B cell (primary cell): ENCODE data around the gene VWA5B2. TPM values are rescaled to one million over a fixed set of nuclear protein-coding genes. Genes with fewer than 3 reads are reported as not detected.

Experiments used
- ATAC-seq: fragments of 200-7000 bp; cut with Tn5 transposase; one replicate; pipeline ENCODE4 v1.10.0; 2021; ENCODE audit warnings: low read depth, mild to moderate bottlenecking, moderate number of reproducible peaks, moderate library complexity
- CTCF ChIA-PET: fragments of 350-600 bp; sonication (Branson Sonifier 250); formaldehyde crosslinking; loops from one replicate; lab custom pipeline; 2021; ENCODE audit warnings: antibody characterized with exemption, inconsistent platforms; lab: Charles Lee
- POLR2A ChIA-PET: fragments of 350-600 bp; sonication (Branson Sonifier 250); formaldehyde crosslinking; loops from one replicate; lab custom pipeline; 2021; ENCODE audit warnings: antibody characterized with exemption; lab: Charles Lee
- DNase-seq: peaks from one replicate; pipeline ENCODE4 v3.0.0; 2013
- H2AFZ ChIP-seq: 2 replicates; pipeline ENCODE4 v1.6.1; 2012; ENCODE audit warnings: mild to moderate bottlenecking, low read depth, low read length; ENCODE audit not compliant: insufficient read depth, poor library complexity, severe bottlenecking
- H3K27ac ChIP-seq, 2 donors: 1 replicate in 1 of 2; 2 replicates in 1 of 2; pipeline ENCODE4 v1.5.1; 2012 to 2013; ENCODE audit warnings: low read length in 2 of 2, mild to moderate bottlenecking in 2 of 2, moderate library complexity in 1 of 2
- H3K27me3 ChIP-seq, 4 experiments: fragments of 200-600 bp in 1 of 4; sonication (generic) in 1 of 4; replicated peaks in 1 of 4; 1 replicate in 2 of 4; 2 replicates in 2 of 4; pipeline versions ENCODE4 v1.6.1 to v1.7.0; 2013 to 2016; ENCODE audit warnings: low read length in 3 of 4, mild to moderate bottlenecking in 2 of 4, mixed read lengths in 1 of 4, moderate library complexity in 1 of 4; ENCODE audit not compliant: insufficient read depth in 4 of 4, control insufficient read depth in 3 of 4; ENCODE audit errors: control extremely low read depth in 1 of 4
- H3K36me3 ChIP-seq, 2 experiments: replicated peaks in 1 of 2; 1 replicate in 1 of 2; 2 replicates in 1 of 2; pipeline versions ENCODE4 v1.6.1 to v1.7.1; 2013; ENCODE audit warnings: low read length in 1 of 2; ENCODE audit not compliant: insufficient read depth in 2 of 2, control insufficient read depth in 1 of 2; ENCODE audit errors: control extremely low read depth in 1 of 2, extremely low read depth in 1 of 2
- H3K4me1 ChIP-seq, 2 donors: fragments of 200-600 bp in 1 of 2; sonication (generic) in 1 of 2; 1 replicate in 1 of 2; 2 replicates in 1 of 2; pipeline versions ENCODE4 v1.5.1 to v1.6.1; 2013 to 2017; ENCODE audit warnings: low read length in 2 of 2; ENCODE audit not compliant: control insufficient read depth in 2 of 2, insufficient read depth in 2 of 2
- H3K4me2 ChIP-seq: replicated peaks from 2 replicates; pipeline ENCODE3; 2012; ENCODE audit warnings: mild to moderate bottlenecking, low read depth, low read length; ENCODE audit not compliant: poor library complexity, severe bottlenecking
- H3K4me3 ChIP-seq, 5 experiments: fragments of 200-600 bp in 1 of 5; sonication (generic) in 1 of 5; 1 replicate in 3 of 5; 2 replicates in 2 of 5; pipeline versions ENCODE4 v1.5.1 to v1.7.0; 2011 to 2016; ENCODE audit warnings: low read length in 4 of 5, mild to moderate bottlenecking in 4 of 5, low read depth in 2 of 5, control low read depth in 1 of 5, moderate library complexity in 1 of 5; ENCODE audit not compliant: insufficient read depth in 1 of 5; ENCODE audit errors: control extremely low read depth in 1 of 5, extremely low read depth in 1 of 5
- H3K79me2 ChIP-seq: fragments of 200-600 bp; sonication (generic); one replicate; pipeline ENCODE4 v1.6.0; 2016; ENCODE audit warnings: low read length; ENCODE audit not compliant: control insufficient read depth, insufficient read depth
- H3K9ac ChIP-seq: fragments of 200-600 bp; sonication (generic); 2 replicates; pipeline ENCODE4 v1.6.1; 2017; ENCODE audit warnings: mild to moderate bottlenecking, low read length, moderate library complexity
- H3K9me3 ChIP-seq, 3 donors: one replicate each; pipeline versions ENCODE4 v1.6.1 to v1.7.1; 2013; ENCODE audit warnings: low read length in 2 of 3; ENCODE audit not compliant: control insufficient read depth in 2 of 3, insufficient read depth in 1 of 3; ENCODE audit errors: control extremely low read depth in 1 of 3
- H4K20me1 ChIP-seq: 2 replicates; pipeline ENCODE4 v1.6.0; 2012; ENCODE audit warnings: mild to moderate bottlenecking, low read length; ENCODE audit not compliant: insufficient read depth, control insufficient read depth, poor library complexity, severe bottlenecking
- H3K27ac Mint-ChIP-seq: one replicate; pipeline ENCODE4 v1.8.0; 2021; ENCODE audit warnings: mixed read lengths
- H3K27me3 Mint-ChIP-seq: one replicate; pipeline ENCODE4 v1.8.0; 2021; ENCODE audit warnings: mixed read lengths
- H3K4me1 Mint-ChIP-seq: one replicate; pipeline ENCODE4 v1.8.0; 2021; ENCODE audit warnings: mixed read lengths
- H3K4me3 Mint-ChIP-seq: one replicate; pipeline ENCODE4 v1.8.0; 2021; ENCODE audit warnings: mixed read lengths
- H3K9me3 Mint-ChIP-seq: one replicate; pipeline ENCODE4 v1.8.0; 2022; ENCODE audit warnings: mixed read lengths; ENCODE audit not compliant: insufficient read depth
- EZH2 ChIP-seq: IDR thresholded peaks from 2 replicates; pipeline ENCODE4 v1.6.1; 2012; ENCODE audit warnings: borderline replicate concordance, low read depth, mild to moderate bottlenecking, moderate library complexity, low read length; ENCODE audit not compliant: insufficient read depth, poor library complexity, severe bottlenecking
- WGBS: methylation state at CpG from one replicate; pipeline ENCODE4 v1.1.5; 2013; ENCODE audit warnings: missing lambda C conversion rate; ENCODE audit not compliant: insufficient coverage; 5-methylcytosine and 5-hydroxymethylcytosine counted together
- intact Hi-C: fragments of 100-400 bp; cut with micrococcal nuclease; formaldehyde crosslinking; loops from one replicate; pipeline ENCODE4 v1.10.0; 2022
- polyA plus RNA-seq: library from polyadenylated mRNA; depleted of rRNA; stranded (reverse); fragments of >200 nt; gene quantifications from 2 replicates; pipeline ENCODE4 v1.2.3, GENCODE V29; 2012
- total RNA-seq, 2 donors: library from RNA; stranded (reverse); fragments of 120-200 nt in 1 of 2; gene quantifications; 1 replicate in 1 of 2; 2 replicates in 1 of 2; pipeline versions ENCODE4 v1.2.3 to v1.2.4, GENCODE V29; 2013 to 2022
- TF ChIP-seq, protein P1 (sequence below): fragments of 200-600 bp; IDR thresholded peaks from one replicate; pipeline ENCODE4 v1.8.0; 2022; ENCODE audit warnings: antibody characterized with exemption, mild to moderate bottlenecking

The VWA5B2 gene
- total and polyA plus RNA-seq, 2 donors (not counting 1 experiment from before 2014, with no cell fraction given): 0.10 to 0.37 TPM

- H3K27ac Mint-ChIP-seq: no peak overlapping the region
- ATAC-seq (no peak), DNase-seq (no peak)
- no peaks in the 10 kb centered on the region for H4K20me1 ChIP-seq
- H3K4me1 Mint-ChIP-seq: peaks cover 2% of the 10 kb centered on the region
- no peak overlapping the region for H3K4me3 ChIP-seq
- H3K79me2 ChIP-seq: no peaks in the 10 kb centered on the region
- intact Hi-C loops: no loop called here
- no peaks in the 10 kb centered on the region for H3K36me3 ChIP-seq
- H3K4me3 Mint-ChIP-seq: no peak overlapping the region
- no peak overlapping the region for H3K9ac ChIP-seq
- H3K9me3 Mint-ChIP-seq: no peaks in the 10 kb centered on the region
- CTCF ChIA-PET: interaction anchor here (1.7 to 2.9 kb wide), 2 partner anchors 9 to 13 kb away, joined by 7 to 9 read pairs; partner anchors contain the start of gene EEF1AKMT4
- POLR2A ChIA-PET: no interaction called here
- no peaks in the 10 kb centered on the region for H3K4me1 ChIP-seq
- no peak overlapping the region for H3K4me2 ChIP-seq
- no peaks in the 10 kb centered on the region for H3K9me3 ChIP-seq
- 87% methylated on average over 2 of the region's 3 CpGs for WGBS
- H3K27ac ChIP-seq: no peak overlapping the region
- no peak overlapping the region for H2AFZ ChIP-seq
- TF ChIP-seq, protein P1, sequence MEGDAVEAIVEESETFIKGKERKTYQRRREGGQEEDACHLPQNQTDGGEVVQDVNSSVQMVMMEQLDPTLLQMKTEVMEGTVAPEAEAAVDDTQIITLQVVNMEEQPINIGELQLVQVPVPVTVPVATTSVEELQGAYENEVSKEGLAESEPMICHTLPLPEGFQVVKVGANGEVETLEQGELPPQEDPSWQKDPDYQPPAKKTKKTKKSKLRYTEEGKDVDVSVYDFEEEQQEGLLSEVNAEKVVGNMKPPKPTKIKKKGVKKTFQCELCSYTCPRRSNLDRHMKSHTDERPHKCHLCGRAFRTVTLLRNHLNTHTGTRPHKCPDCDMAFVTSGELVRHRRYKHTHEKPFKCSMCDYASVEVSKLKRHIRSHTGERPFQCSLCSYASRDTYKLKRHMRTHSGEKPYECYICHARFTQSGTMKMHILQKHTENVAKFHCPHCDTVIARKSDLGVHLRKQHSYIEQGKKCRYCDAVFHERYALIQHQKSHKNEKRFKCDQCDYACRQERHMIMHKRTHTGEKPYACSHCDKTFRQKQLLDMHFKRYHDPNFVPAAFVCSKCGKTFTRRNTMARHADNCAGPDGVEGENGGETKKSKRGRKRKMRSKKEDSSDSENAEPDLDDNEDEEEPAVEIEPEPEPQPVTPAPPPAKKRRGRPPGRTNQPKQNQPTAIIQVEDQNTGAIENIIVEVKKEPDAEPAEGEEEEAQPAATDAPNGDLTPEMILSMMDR: no peak
- no peak for TF ChIP-seq EZH2
- peaks cover 19% of the 10 kb centered on the region for H3K27me3 Mint-ChIP-seq
- H3K27me3 ChIP-seq: peaks cover 0 to 31% (median 15%) of the 10 kb centered on the region in 4 experiments
Observed at GRCh38 chr3:184236636-184237035, 7.3 kb downstream of the VWA5B2 start.

GRCh38 chr3:184237211-184237610 is 7.8 kb downstream of the VWA5B2 start:
- H3K9me3 ChIP-seq: no peaks in the 10 kb centered on the region
- intact Hi-C loops: no loop called here
- H2AFZ ChIP-seq: no peak overlapping the region
- no peaks in the 10 kb centered on the region for H3K79me2 ChIP-seq
- no peak for DNase-seq
- no peaks in the 10 kb centered on the region for H3K4me1 ChIP-seq
- no peak overlapping the region for H3K4me3 Mint-ChIP-seq
- peaks cover 13% of the 10 kb centered on the region for H3K27me3 Mint-ChIP-seq
- 72% methylated on average over 3 of the region's 7 CpGs for WGBS
- no peak overlapping the region for H3K4me2 ChIP-seq
- H4K20me1 ChIP-seq: no peaks in the 10 kb centered on the region
- no peak overlapping the region for H3K27ac Mint-ChIP-seq
- no peak for ATAC-seq
- no peak overlapping the region for H3K9ac ChIP-seq
- no peaks in the 10 kb centered on the region for H3K4me1 Mint-ChIP-seq
- H3K9me3 Mint-ChIP-seq: no peaks in the 10 kb centered on the region
- TF ChIP-seq EZH2: no peak
- TF ChIP-seq, protein P1: no peak
- H3K27ac ChIP-seq: no peak overlapping the region
- H3K27me3 ChIP-seq: peaks cover 0 to 25% (median 10%) of the 10 kb centered on the region in 4 experiments
- POLR2A ChIA-PET: no interaction called here
- CTCF ChIA-PET: interaction anchor here (1.7 to 3.9 kb wide), 3 partner anchors 9 to 13 kb away, joined by 7 to 22 read pairs (median 9); partner anchors contain the start of gene EEF1AKMT4
- no peak overlapping the region for H3K4me3 ChIP-seq
- peaks cover 0 to 3% of the 10 kb centered on the region in 2 experiments for H3K36me3 ChIP-seq
